Lower leg skin (tissue), 4 donors: Measurements from ENCODE around the gene SHD. TPM values are rescaled to one million over a fixed set of nuclear protein-coding genes. Genes with fewer than 3 reads are reported as not detected.
A peak's percentile ranks its signal among the peaks of the same experiment; 100 is the strongest.
"Not testable (repeated sequence)": the region's sequence is repeated elsewhere in the genome, so short reads cannot be mapped to it uniquely, and the experiment has no call there.

ENCODE experiments used
- DNase-seq, 2 donors: peaks; one replicate each; pipeline ENCODE4 v3.0.0-alpha.2; 2019; ENCODE audit warnings: low spot score in 2 of 2
- H3K4me3 ChIP-seq: fragments of 200-600 bp; sonication (generic); 2 replicates; pipeline ENCODE4 v1.5.1; 2017; ENCODE audit warnings: mild to moderate bottlenecking, low read depth; ENCODE audit not compliant: poor library complexity, severe bottlenecking
- CTCF ChIP-seq, 3 donors: fragments of 450-650 bp; IDR thresholded peaks; one replicate each; pipeline ENCODE4 v1.5.1; 2016; ENCODE audit warnings: antibody characterized with exemption in 3 of 3, mild to moderate bottlenecking in 3 of 3, moderate library complexity in 2 of 3
- POLR2A ChIP-seq, 2 donors: fragments of 450-650 bp; IDR thresholded peaks; one replicate each; pipeline ENCODE4 v1.6.1; 2016 to 2017; ENCODE audit warnings: antibody characterized with exemption in 2 of 2, mild to moderate bottlenecking in 1 of 2, moderate library complexity in 1 of 2
- WGBS, 2 donors: methylation state at CpG; one replicate each; pipeline ENCODE4 v1.1.5; 2018; 5-methylcytosine and 5-hydroxymethylcytosine counted together
- intact Hi-C: fragments of 100-400 bp; cut with DNase I; formaldehyde crosslinking; loops from one replicate; pipeline ENCODE4 v1.15.0; 2023; ENCODE audit warnings: low total_unique reads
- total RNA-seq, 4 donors: library from RNA; depleted of rRNA; stranded (reverse); fragments of >200 nt; gene quantifications; one replicate each; pipeline ENCODE4 v1.1.0, GENCODE V29; 2016

SHD gene
- total RNA-seq, result not detected

- 3 to 4% methylated on average over 36 of the region's 44 CpGs for WGBS, 2 donors
- H3K4me3 ChIP-seq, result no peak within 1 kb of the TSS
- TF ChIP-seq CTCF (IDR thresholded peaks at IDR 0.05), result no peak
- no peak for TF ChIP-seq POLR2A (IDR thresholded peaks at IDR 0.05)
- DNase-seq, result no peak
- intact Hi-C loops, result loop anchor here (10.0 kb wide), 1 partner anchor 246 kb away; no protein-coding TSS in a partner anchor
Measured at GRCh38 chr19:4278419-4279266, at the start of gene SHD. Gene SHD, plus strand, starts transcription at chr19:4279266. Its CDS starts 798 bp downstream, at chr19:4280064.

- H3K4me3 ChIP-seq, DNase-seq, intact Hi-C loops: not testable (repeated sequence)
- WGBS, 2 donors, result 84 to 85% methylated on average over 6 of the region's 6 CpGs
Measured at GRCh38 chr19:4230237-4230636, 48.8 kb upstream of the SHD start.

GRCh38 chr19:4231521-4231920 lies 47.5 kb upstream of the SHD start:
- WGBS, 2 donors, result 88 to 92% methylated on average over 6 of the region's 6 CpGs
- intact Hi-C loops, DNase-seq, H3K4me3 ChIP-seq: not testable (repeated sequence)

GRCh38 chr19:4232139-4232538 lies 46.9 kb upstream of the SHD start:
- intact Hi-C loops, DNase-seq, H3K4me3 ChIP-seq: not testable (repeated sequence)
- 86% methylated on average over 4 to 5 of the region's 5 CpGs for WGBS, 2 donors

GRCh38 chr19:4232614-4233281 lies 46.3 kb upstream of the SHD start:
- intact Hi-C loops, result no loop called here
- TF ChIP-seq CTCF (IDR thresholded peaks at IDR 0.05) (no peak), POLR2A (IDR thresholded peaks at IDR 0.05) (no peak)
- DNase-seq, result no peak
- H3K4me3 ChIP-seq, result no peak overlapping the region
- WGBS, 2 donors, result 31 to 41% methylated on average over 20 to 21 of the region's 21 CpGs

- no peak for DNase-seq
- TF ChIP-seq POLR2A (IDR thresholded peaks at IDR 0.05) (no peak), CTCF (IDR thresholded peaks at IDR 0.05) (peak in 1 of 3 donors; percentile 63)
- intact Hi-C loops, result no loop called here
- 22 to 23% methylated on average over 11 of the region's 11 CpGs for WGBS, 2 donors
- no peak overlapping the region for H3K4me3 ChIP-seq
Measured at GRCh38 chr19:4233282-4233853, 45.7 kb upstream of the SHD start.

- 52 to 57% methylated on average over 21 of the region's 21 CpGs for WGBS, 2 donors
- intact Hi-C loops, result no loop called here
- H3K4me3 ChIP-seq, result no peak overlapping the region
- TF ChIP-seq POLR2A (IDR thresholded peaks at IDR 0.05), result no peak
- TF ChIP-seq CTCF (IDR thresholded peaks at IDR 0.05), result no peak
- no peak for DNase-seq
Measured at GRCh38 chr19:4234142-4234861, 44.8 kb upstream of the SHD start.
